ENCODE data around the gene OR2T29. TPM values are rescaled to one million over a fixed set of nuclear protein-coding genes. Genes with fewer than 3 reads are reported as not detected.
"Not testable (repeated sequence)": the region's sequence is repeated elsewhere in the genome, so short reads cannot be mapped to it uniquely, and the experiment has no call there.

The OR2T29 gene
- total RNA-seq, 2 experiments from 2014 or later, result not detected

DNA sequence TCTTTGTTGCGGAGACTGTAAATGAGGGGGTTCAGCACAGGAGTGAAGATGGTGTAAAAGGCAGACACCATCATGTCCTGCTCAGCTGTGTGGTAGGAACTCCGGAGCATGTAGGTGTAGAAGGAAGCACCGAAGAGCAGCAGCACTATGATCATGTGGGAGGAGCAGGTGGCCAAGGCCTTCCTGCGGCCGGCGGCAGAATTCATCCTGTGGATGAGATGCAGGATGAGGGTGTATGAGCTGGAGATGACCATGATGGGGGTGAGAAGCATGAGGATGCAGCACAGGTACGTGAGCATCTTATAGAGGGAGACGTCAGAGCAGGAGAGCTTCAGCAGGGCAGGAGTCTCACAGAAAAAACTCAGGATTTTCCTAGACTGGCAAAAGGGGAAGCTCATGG is 11.3 kb upstream of the OR2T29 start:
- H3K27ac Mint-ChIP-seq; CTCF ChIA-PET; H3K9me3 Mint-ChIP-seq; H3K36me3 Mint-ChIP-seq (ENCODE audit: low read depth); H3K4me3 Mint-ChIP-seq; DNase-seq; intact Hi-C loops (cut with micrococcal nuclease); H3K27me3 Mint-ChIP-seq (ENCODE audit: low read depth): not testable (repeated sequence)
- H3K4me1 Mint-ChIP-seq (ENCODE audit: low read depth), result peaks cover 14% of the 10 kb centered on the region

DNA sequence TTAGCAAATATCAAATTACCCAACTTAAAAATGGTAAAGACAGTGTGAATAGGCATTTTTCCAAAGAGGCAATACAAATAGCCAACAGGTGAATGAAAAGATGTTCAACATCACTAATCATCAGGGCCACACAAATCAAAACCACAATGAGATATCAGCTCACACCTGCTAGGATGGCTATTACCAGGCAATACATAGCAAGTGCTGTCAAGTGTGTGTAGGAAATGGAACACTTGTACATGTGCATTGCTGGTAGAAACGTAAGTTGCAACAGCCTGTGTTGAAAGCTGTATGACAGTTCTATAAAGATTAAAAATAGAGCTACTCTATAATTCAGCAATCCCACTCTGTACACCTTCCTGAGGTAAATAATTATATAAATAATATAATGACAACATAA is 9.5 kb upstream of the OR2T29 start:
- H3K9me3 Mint-ChIP-seq; H3K36me3 Mint-ChIP-seq (ENCODE audit: low read depth); DNase-seq; H3K27me3 Mint-ChIP-seq (ENCODE audit: low read depth); H3K4me3 Mint-ChIP-seq; CTCF ChIA-PET; H3K27ac Mint-ChIP-seq; intact Hi-C loops (cut with micrococcal nuclease): not testable (repeated sequence)
- peaks cover 14% of the 10 kb centered on the region for H3K4me1 Mint-ChIP-seq (ENCODE audit: low read depth)

DNA sequence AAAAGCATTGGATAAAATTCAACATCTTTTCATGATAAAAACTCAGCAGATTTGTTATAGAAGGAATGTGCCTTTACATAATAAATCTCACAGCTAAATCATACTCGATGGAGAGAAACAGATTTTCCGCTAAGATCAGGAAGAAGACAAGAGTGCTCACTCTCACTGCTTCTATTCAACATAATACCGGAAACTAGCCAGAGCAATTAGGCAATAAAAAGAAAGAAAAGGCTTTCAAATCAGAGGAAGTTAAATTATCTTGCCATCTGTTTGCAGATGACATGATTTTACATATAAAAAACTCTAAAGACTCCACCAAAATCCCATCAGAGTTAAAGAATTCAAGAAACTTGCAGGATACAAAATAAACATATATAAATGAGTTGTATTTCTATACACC is 8.2 kb upstream of the OR2T29 start:
- H3K4me3 Mint-ChIP-seq; DNase-seq; intact Hi-C loops (cut with micrococcal nuclease); H3K36me3 Mint-ChIP-seq (ENCODE audit: low read depth); H3K9me3 Mint-ChIP-seq; H3K27me3 Mint-ChIP-seq (ENCODE audit: low read depth); CTCF ChIA-PET; H3K27ac Mint-ChIP-seq: not testable (repeated sequence)
- H3K4me1 Mint-ChIP-seq (ENCODE audit: low read depth), result peaks cover 15% of the 10 kb centered on the region

DNA sequence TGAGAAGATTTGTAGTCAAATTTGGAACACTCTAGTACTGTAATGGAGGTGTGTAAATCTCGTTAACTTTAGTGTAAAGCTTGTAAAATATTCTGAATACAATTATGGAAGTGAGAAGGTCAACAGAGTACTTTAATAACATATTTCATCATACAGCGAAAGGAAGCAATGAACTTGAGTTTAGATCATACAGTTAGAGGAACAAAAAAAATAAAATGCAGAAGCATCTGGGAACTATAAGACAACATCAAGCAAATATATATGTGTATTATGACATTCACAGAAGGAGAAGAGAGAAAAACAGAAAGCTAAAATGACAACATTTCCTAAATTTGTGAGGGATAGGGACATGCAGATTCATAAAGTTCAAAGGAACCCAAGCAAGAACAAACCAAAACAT is 6.5 kb upstream of the OR2T29 start:
- H3K36me3 Mint-ChIP-seq (ENCODE audit: low read depth); DNase-seq; H3K27ac Mint-ChIP-seq; H3K9me3 Mint-ChIP-seq; H3K4me3 Mint-ChIP-seq; intact Hi-C loops (cut with micrococcal nuclease); H3K27me3 Mint-ChIP-seq (ENCODE audit: low read depth); CTCF ChIA-PET: not testable (repeated sequence)
- peaks cover 17% of the 10 kb centered on the region for H3K4me1 Mint-ChIP-seq (ENCODE audit: low read depth)

DNA sequence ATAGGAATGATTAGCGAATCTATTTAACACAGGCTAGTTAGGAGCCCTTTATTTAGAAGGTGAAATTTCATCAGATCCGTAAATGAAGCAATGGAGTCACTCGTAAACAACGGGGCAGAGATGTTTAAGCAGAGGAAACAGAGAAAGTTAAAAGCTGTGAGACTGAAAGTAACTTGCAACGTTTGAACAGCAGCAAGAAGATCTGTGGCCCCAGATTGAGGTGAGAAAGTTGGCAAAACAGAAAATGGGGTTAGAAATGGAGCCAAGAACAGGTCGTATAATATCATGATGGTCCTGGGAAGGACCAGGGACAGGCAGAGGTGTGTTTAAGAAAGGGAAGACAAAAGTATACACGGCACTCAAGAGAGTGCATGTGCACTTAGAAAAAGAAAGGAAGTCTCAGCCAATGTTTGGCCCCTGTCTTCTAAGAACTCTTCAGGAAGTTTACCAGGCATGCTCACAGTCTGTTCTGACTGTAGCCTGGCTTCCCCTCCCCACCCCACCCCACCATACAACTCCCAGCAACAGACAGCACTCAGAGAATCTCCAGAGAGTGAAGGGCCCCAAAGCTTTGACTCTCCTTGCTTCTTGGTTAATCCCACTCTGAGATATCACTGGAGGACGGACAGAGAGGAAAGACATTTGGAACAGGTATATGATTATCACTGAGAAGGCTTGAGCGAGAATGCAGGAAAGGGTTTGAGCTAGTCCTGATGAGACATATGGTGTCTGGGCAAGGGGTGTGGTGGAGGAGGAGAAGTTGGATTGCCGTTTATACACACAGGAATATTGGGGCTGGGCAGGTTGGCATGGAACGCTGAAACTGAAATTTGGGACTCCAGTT is 3.2 kb upstream of the OR2T29 start:
- DNase-seq, result peak; percentile 21
- CTCF ChIA-PET; H3K9me3 Mint-ChIP-seq; H3K36me3 Mint-ChIP-seq (ENCODE audit: low read depth); intact Hi-C loops (cut with micrococcal nuclease); H3K27me3 Mint-ChIP-seq (ENCODE audit: low read depth): not testable (repeated sequence)
- Mint-ChIP-seq H3K4me1 (ENCODE audit: low read depth) (peaks cover 15% of the 10 kb centered on the region), H3K4me3 (peak overlapping the region; percentile 78), H3K27ac (peak overlapping the region; percentile 94)

DNA sequence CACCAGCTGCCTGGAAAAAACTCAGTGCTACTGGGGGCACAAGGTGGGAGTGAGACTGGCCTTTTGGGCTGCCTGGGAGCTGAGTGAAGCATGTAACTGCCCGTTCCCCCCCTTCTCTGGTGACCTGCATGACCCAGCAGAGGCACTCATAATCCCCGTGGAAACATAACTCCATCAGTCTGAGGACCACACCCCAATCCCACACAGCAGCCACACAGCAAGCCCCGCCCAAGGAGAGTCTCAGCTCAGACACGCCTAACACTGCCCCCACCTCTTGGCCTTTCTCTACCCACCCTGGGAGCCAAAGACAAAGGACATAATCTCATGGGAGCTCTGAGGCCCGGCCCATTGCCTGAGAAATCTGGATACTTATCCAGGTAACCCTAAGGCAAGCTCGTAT is 11.5 kb downstream of the OR2T29 start:
- DNase-seq; H3K27me3 Mint-ChIP-seq (ENCODE audit: low read depth); H3K36me3 Mint-ChIP-seq (ENCODE audit: low read depth); intact Hi-C loops (cut with micrococcal nuclease); H3K27ac Mint-ChIP-seq; H3K4me1 Mint-ChIP-seq (ENCODE audit: low read depth); H3K9me3 Mint-ChIP-seq; CTCF ChIA-PET; H3K4me3 Mint-ChIP-seq: not testable (repeated sequence)

DNA sequence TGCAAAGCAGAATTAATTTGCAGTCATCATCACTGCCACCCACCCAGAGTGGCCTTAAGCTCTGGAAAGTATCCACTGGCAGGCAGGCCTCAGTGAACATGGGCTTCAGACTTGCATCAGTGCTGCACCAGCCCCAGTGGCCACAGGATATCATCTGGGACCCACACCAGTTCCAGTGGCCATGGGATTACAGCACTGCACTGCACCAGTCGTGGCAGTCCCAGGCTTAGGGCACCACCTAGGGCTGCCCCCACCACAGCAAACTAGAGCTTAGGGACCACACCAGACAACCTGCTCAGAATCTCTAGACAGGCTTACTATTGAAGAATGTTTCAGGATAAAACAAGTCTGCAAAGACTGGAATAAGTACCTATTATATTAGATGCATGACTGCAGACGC is 15.2 kb downstream of the OR2T29 start:
- DNase-seq; H3K4me1 Mint-ChIP-seq (ENCODE audit: low read depth); H3K4me3 Mint-ChIP-seq; H3K27me3 Mint-ChIP-seq (ENCODE audit: low read depth); H3K36me3 Mint-ChIP-seq (ENCODE audit: low read depth); H3K9me3 Mint-ChIP-seq; H3K27ac Mint-ChIP-seq; CTCF ChIA-PET; intact Hi-C loops (cut with micrococcal nuclease): not testable (repeated sequence)

DNA sequence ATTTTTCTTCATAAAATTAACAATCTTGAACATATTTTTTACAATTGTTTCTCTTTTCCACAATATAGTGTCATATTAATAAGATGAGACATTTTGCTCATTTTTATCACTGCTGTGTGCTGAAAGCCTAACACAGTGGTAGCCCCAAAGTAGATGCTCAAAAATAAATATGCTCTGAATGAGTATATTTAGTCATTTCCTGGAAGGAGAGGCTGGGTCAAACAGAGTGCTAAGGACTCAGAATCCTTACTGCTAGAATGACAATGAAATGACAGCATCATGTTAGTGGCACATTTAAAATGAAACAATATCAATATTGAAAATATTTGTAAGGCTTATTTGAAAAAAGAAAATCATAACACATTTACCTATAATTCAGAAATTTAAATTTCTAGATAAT is 25.1 kb downstream of the OR2T29 start:
- H3K4me1 Mint-ChIP-seq (ENCODE audit: low read depth); H3K27me3 Mint-ChIP-seq (ENCODE audit: low read depth); intact Hi-C loops (cut with micrococcal nuclease); DNase-seq; H3K27ac Mint-ChIP-seq; H3K9me3 Mint-ChIP-seq; H3K4me3 Mint-ChIP-seq; CTCF ChIA-PET; H3K36me3 Mint-ChIP-seq (ENCODE audit: low read depth): not testable (repeated sequence)

DNA sequence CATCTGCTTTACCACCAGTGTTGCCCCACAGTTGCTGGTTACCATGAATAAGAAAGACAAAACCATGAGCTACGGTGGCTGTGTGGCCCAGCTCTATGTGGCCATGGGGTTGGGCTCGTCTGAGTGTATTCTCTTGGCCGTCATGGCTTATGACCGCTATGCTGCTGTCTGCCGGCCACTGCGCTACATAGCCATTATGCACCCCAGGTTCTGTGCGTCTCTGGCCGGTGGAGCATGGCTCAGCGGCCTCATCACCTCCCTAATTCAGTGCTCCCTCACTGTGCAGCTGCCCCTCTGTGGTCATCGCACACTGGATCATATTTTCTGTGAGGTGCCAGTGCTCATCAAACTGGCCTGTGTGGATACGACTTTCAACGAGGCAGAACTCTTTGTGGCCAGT is 40.7 kb downstream of the OR2T29 start:
- H3K9me3 Mint-ChIP-seq, result peaks cover 1% of the 10 kb centered on the region
- H3K27ac Mint-ChIP-seq, result no peak overlapping the region
- intact Hi-C loops (cut with micrococcal nuclease), result no loop called here
- H3K4me3 Mint-ChIP-seq, result no peak overlapping the region
- DNase-seq, result no peak
- no peaks in the 10 kb centered on the region for H3K27me3 Mint-ChIP-seq (ENCODE audit: low read depth)
- CTCF ChIA-PET, result no interaction called here
- no peaks in the 10 kb centered on the region for H3K36me3 Mint-ChIP-seq (ENCODE audit: low read depth)
- no peaks in the 10 kb centered on the region for H3K4me1 Mint-ChIP-seq (ENCODE audit: low read depth)

DNA sequence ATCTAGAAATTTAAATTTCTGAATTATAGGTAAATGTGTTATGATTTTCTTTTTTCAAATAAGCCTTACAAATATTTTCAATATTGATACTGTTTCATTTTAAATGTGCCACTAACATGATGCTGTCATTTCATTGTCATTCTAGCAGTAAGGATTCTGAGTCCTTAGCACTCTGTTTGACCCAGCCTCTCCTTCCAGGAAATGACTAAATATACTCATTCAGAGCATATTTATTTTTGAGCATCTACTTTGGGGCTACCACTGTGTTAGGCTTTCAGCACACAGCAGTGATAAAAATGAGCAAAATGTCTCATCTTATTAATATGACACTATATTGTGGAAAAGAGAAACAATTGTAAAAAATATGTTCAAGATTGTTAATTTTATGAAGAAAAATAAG is 52.4 kb downstream of the OR2T29 start:
- H3K36me3 Mint-ChIP-seq (ENCODE audit: low read depth); DNase-seq; H3K4me3 Mint-ChIP-seq; H3K27me3 Mint-ChIP-seq (ENCODE audit: low read depth); intact Hi-C loops (cut with micrococcal nuclease); H3K27ac Mint-ChIP-seq; H3K9me3 Mint-ChIP-seq; H3K4me1 Mint-ChIP-seq (ENCODE audit: low read depth); CTCF ChIA-PET: not testable (repeated sequence)

DNA sequence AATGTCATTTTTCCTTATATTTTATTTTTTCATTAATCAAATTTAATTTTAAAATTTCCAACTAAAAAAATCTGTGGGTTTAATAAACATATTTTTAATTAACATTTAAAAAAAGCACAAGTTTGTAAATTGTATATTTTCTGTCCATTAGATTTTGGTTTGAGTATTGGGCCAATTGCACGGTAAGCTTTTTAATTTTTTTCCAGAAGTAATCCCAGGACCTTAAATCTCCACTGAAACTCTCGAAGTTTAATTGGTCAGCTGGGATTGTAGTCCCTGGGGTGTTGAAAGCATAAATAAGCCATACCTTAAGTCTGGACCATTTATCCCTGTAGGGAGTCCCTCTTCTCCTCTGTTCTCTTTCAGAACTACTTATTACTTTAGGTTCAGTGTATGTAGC is 54.8 kb downstream of the OR2T29 start, which contains the start of gene OR2G6:
Gene OR2G6, plus strand, starts transcription at position 301 of the 400 bp plus-strand sequence. CDS start 13,574 bp downstream, outside the sequence.
- CTCF ChIA-PET; intact Hi-C loops (cut with micrococcal nuclease); H3K4me3 Mint-ChIP-seq; H3K9me3 Mint-ChIP-seq; H3K27me3 Mint-ChIP-seq (ENCODE audit: low read depth); H3K36me3 Mint-ChIP-seq (ENCODE audit: low read depth); H3K27ac Mint-ChIP-seq; H3K4me1 Mint-ChIP-seq (ENCODE audit: low read depth); DNase-seq: not testable (repeated sequence)
